ENCODE measurements around the gene VWF. TPM values are rescaled to one million over a fixed set of nuclear protein-coding genes. Genes with fewer than 3 reads are reported as not detected.

VWF gene
- total RNA-seq, 1 experiment from 2014 or later: not detected

DNA sequence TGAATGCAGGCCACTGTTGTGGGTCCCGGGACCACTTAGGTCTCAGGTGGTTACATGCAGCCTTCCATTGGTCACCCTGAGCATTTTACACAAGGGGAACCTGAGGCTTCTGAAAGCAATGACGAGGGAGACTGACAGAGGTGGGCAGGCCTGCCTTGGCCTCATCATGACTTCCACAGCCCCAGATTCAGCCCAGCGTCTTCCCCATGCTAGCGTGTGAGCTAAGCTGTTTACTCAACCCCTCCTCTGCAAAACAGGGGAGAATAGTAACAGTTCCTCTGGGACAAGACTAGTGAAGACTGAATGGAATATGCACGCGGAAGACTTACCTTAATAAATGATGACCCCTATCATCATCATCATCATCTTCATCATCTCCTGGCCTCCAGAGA lies 46.8 kb downstream of the VWF start:
- no peak for DNase-seq (ENCODE audit: low read depth)

DNA sequence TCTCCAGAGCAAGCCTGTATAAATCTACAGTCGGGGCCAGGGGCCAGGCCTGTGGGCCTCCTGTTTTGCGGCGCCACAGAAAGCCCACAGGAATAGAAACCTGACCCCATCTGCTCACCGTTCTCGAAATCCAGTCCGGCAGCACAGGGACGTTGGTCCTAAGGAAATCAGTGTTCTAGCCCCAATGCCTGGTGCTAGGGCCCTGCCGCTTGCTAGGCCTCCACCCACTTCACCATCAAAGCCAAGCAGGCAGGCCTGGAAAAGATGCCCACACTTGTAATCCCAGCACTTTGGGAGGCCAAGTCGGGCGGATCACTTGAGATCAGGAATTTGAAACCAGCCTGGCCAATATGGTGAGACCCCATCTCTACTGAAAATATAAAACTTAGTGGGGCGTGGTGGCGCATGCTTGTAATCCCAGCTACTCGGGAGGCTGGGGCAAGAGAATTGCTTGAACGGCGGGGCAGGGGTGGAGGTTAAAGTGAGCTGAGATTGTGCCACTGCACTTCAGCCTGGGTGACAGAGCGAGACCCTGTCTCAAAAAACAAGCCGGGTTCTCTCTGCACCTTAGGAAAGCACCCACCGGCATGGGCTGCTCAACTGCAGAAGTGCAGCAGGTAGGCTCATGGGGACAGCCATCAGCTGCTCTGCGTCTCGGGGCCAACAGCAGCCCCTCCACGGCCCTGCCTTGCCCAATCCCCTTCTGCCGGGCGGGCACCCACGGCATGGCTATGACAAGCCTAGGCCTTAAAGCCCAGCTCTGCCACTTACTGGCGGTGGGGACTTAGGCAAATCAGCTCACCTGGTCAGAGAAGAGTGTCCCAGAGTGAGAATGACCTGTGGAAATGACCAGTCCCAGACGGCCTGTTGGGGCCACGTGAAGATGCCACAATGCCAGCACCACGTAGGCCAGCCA lies 47.4 kb downstream of the VWF start:
- DNase-seq (ENCODE audit: low read depth): no peak

DNA sequence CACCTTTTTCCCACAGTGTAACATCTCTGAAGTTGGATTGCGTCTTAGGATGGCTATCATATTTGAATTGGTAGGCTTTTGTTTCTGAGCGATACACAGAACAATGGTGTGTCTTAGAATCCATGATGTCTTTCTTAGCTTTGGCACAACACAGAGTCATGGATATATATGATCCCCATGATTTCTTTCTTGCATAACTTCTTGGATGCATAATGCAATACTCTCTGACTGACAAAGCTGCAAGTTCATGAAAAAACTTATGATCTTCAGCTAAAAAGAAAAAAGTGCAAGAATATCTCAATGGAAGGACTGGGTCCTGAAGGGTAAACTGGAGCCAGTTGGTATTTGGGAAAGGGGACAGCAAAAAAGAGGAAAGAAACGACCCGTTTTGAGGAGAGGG lies 48.1 kb downstream of the VWF start:
- no peak for DNase-seq (ENCODE audit: low read depth)

DNA sequence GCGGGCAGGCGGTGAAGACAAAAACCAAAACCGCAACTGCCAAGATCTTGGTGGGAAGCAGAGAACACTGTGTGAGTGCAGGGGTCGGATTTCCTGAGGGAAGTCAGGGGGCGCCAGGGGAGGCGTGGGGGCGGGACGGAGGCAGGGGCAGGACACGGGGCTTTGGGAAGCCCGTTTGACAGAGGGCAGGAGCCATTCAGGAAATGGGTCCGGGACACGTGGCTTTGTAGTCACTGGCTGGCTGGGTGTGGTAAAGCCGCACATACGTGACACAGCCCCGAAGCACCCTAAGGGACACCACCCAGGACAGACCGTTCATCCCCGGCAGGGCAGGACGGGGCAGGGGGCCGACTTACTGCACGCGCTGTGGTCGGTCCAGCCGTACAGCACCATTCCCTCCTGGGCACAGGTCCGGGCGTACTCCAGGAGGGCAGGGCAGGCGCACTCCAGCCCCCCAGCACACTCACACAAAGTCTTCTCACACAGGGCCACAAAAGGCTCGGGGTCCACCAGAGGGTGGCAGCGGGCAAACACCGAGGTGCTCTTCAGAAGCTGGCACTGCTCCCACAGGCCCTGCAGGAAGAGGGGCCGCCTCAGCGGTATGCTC lies 49.4 kb downstream of the VWF start:
- peak; percentile 65 for DNase-seq (ENCODE audit: low read depth)

DNA sequence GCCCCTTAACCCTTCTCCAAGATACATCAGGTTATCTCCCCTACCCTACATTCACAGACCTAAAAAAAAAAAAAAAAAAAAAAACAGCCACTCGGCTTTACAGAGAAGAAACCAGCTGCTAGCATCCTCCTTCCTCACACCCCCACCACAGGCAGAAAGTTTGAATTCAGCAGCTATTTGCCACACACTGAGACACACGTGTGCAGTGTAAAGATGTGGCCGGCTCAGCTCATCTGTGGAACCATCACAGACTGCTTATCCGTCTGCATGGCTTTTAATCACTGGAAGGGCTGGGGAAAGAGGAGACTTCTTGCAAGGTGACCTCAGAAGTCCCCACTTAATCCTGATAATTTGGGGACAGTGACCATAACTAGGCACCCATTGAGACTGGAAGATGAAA lies 50.0 kb downstream of the VWF start:
- DNase-seq (ENCODE audit: low read depth): no peak

DNA sequence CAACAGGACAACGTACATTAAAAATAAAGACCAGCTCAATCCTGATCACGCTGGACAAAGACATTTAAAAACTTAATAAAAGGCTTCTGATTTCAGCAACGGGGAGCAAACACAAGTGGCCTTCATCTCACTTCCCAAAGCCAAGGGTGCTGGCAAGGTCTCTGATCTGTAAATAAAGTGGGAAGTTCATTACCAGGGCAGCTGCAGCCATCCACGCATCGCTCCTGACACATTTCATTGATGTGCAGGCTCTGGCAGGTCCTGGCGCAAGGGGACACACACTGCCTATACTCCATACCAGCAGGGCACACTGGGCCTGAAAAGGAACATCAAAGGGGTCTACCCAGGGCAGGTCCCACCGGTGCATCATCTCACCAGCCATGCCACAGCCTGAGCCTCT lies 51.0 kb downstream of the VWF start:
- DNase-seq (ENCODE audit: low read depth): no peak

DNA sequence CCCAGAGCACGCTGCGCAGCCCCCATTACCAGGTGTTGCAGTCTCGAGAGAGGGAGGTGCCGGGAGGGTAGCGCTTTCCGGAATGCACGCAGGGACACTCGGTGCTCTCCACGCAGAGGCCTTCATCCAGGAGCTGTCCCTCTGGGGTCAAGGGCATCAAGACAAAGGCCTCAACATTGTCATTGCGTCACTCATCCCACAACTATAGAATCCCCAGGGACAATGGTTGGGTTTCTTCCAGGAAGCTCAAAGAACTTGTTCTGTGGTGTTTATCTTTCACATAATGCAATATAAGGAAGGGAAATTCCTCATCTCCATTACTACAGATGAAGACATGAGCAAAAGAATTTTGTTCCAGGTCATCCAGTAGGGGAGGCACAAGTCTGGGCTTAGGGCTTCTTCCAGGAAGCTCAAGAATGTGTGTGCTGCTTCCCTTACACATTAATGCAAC lies 52.1 kb downstream of the VWF start:
- DNase-seq (ENCODE audit: low read depth): no peak

DNA sequence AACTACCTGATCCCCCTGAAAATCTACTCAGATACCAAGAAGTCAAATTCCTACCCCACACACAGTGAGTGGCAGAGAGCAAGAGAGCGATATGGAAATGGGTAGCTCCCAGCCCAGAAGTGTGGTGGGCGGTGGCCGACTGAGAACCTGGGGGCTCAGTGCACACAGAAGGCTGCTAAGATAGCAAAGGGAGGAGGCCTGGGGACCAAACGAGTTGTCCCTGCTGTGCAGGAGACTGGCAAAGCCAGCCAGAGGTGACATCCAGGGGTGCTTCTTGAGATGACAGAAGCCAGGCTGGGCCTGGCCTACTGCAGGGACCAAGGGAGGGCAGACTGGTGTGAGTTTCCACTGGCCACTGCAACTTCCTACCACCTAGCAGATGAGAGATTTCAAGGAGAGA lies 52.9 kb downstream of the VWF start:
- DNase-seq (ENCODE audit: low read depth): no peak

DNA sequence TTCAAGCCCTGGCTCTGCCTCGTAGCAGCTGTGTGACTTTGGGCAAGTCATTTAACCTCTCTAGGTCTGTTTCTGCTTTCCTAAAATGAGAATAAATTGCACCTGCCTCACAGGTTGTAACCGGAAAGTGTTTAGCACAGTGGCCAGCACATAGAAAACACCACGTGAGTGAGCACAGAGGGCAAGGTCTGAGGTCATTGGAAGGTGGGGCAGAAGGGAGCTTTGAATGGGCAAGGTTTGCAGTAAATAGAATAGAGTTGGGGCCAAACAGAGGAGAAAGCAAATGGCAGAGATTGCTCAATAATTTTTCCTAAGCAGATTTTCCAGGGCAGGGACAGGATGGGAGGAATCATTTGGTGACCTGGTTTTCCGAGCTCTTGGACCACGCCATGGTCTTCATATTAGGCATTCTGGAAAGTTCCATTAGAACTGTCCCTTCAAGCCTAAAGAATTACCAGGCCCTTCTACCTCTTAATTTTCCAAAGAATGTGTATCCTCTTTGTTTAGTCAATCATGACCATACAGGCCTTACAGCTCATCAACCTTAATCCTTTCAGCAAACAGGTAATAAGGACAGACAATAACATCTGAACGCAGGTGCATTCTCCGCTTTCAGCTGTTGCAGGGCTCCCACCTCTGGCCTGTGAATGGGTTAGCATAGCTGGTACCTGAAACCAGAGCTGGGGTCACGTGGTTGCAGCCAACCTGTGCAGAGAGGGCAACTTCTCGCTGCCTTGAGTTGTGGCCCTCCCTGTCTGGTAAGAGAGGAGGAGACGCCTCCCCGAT lies 53.8 kb downstream of the VWF start:
- DNase-seq (ENCODE audit: low read depth): no peak

DNA sequence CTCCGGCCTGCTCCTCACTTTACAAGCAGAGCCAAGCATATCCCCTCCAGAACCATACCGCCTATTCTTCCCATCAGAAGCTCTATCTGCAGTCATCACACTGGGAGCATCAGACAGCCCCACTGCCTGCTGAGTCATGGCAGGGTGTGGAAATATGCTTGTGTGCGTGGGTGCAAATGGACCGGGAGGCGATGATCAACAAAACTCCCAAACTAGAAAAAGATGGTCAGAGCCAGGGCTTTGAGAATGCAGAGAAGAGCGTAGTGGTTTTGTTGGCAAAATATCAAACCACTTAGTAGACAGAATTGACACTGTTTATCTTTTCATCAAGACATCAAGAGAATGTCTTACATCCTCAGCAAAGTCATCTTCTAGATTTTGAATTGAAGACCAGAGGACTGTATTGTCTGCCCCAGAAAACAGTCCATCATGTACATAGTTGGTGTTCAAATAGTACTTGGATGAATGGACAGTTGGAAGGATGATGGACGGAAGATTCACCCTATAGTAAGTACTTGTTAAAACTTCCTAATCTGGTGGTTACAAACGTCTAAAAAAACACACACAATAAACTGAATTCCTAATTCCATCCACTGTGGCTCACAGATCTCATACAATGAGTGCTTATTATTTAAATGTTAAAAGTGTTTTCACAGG lies 54.9 kb downstream of the VWF start:
- DNase-seq (ENCODE audit: low read depth): peak; percentile 72

DNA sequence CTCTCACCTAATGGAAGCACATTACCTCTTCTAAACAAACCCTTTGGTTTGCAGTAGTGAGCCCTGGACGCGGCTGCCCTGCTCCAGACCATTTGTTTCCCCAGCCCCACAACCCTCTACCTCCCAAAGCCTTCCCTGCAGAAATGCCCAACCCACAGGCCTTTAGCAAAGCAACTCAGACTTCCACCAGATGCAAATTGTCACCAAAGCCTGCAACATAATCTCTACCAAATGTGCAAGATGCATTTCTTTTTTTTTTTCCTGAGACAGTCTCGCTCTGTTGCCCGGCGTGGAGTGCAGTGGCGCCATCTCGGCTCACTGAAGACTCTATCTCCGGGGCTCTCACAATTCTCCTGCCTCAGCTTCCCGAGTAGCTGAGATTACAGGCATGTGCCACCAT lies 56.2 kb downstream of the VWF start:
- DNase-seq (ENCODE audit: low read depth): no peak

DNA sequence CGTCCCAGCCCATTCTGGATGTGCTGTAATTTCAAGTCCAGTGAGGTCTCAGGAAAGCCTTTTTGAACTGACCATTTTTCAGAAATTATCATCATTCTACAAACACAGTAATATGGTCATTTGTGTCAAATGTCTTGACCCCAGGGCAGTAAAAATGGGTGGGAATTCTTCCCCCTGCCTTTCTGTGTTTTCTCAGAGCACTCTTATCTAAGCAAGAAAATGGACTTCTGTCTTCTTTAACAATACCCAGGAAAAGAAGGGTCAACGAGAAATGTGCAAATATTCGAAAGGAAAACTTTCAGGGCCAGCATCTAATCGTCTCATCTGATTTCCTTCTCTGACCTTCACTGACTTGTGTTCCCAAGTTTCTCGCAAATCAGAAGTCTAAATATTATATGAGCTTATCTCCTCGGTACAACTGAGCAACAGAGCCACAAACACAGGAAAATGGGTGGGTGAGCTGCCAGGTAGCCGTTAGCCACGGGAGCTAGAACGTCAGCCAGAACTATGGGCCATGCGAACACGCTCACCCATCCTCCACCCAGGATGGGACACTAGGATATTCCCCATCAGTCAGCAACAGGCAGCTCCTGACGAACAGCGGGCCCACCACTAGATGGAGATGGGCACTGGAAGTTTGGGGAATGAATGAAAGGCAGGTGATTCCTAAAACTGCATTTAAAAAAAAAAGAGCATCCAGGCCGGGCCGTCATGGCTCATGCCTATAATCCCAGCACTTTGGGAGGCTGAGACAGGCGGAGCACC lies 57.1 kb downstream of the VWF start:
- DNase-seq (ENCODE audit: low read depth): peak; percentile 49

DNA sequence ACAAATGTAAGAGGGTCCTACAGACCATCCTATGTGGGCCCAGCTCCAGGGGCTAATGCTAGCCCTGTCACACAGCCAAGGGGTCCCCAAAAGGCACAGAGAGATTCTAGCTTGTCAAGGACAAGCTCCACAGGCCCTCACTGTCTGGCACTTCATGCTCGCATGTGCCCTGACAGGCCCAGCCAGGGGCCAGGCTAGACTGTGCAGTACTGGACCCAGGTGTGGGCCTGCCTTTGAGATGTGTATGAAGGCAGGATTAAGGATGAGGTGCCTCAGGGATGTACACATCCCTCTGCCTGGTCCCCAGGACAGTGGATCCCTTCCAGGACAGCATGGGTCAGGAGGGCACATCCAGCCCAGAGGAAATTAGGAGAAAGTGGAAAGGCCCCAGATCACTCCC lies 57.8 kb downstream of the VWF start:
- no peak for DNase-seq (ENCODE audit: low read depth)

DNA sequence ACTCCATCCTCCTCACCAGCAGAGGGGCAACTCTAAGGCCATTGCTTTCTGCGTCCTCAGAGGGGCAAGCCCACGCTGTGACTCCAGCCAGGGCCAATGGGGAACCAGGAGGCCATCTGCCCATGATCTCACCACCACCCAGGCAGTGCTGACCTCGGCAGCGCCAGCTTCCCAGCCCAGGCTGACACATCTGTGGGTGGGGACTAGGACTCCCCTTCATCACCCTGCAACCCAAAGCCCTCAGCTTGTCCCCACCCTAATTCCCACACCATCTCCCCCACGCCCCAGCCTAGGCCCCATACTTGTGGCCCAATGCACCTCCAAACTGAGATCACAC lies 58.6 kb downstream of the VWF start:
- DNase-seq (ENCODE audit: low read depth): peak; percentile 50

DNA sequence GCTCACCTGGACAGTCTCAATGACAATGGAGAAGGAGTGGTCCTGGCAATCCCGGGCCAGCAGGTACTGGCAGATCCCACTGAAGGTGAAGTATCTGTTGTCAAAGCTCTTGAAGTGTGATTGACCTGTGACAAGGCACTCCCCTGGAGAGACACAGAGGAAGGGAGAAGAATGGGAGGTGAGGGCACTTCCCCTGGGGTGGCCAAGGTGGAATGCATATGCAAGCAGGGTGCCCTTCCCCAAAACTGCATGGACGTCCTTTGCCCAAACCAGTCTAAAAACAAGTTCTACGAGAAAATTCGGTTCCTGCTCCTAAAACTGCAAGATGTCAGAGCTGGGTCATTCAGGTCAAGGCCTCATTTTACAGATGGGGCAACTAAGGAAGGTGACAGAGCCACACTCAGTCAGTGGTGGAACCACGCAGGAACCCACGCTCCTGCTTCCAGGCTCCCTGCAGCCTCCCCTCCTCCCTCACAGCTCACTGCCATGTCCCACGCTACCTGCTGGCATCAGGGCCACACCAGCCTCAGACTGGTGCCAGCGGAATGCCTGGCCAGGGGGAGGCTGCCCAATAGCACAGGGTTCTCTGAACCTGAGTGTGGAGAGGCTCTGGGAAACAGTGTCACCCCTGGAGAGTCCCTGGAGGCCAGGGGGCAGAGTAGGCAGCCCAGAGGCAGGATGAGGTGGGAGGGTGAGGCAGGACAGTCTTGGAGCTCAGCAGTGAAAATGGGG lies 59.2 kb downstream of the VWF start:
- DNase-seq (ENCODE audit: low read depth): no peak

DNA sequence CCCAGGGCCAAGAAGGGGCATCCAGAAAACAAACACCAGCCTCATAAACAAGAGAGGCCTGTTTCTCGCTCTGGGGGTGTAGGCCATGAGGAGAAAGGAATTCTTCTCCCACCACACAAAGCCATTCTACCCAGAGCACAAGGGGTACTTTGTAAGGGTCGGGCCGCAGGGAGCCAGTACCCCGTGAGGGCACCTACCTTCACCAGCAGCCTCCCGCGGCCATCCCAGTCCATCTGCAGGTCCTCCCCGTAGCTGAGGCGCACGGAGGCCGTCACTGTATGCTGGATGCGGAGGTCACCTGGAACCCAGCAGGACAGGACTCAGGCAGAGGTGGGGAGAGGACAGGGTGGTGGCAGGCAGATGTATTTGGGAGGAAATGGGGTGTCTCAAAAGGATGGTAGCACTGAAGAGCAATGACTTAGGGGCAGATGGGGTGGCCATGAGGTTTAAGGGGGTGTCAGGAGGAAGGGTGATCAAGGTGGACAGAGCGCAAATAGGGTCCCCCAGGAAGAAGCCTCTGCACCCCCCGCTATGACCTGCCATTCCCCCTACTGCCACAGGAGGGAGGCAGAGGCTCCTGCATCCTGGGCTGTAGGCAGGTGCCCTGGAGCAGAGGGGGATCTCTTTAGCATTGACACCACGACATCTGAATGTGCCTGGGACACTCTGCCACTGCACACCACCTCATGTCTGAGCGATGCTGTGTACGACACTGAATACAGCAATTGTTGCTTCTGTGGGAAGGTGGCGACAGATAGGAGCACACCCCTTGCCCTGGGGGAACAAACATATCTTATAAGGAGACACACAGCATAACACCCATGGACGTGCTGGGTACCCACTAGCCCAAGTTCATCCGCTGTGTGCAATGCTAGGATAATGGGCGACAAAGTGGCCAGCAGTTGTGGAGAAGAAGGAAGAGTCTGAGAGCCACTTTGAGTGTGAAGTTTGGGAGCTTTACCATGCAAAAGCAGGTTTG lies 61.4 kb downstream of the VWF start:
- DNase-seq (ENCODE audit: low read depth): peak; percentile 64

DNA sequence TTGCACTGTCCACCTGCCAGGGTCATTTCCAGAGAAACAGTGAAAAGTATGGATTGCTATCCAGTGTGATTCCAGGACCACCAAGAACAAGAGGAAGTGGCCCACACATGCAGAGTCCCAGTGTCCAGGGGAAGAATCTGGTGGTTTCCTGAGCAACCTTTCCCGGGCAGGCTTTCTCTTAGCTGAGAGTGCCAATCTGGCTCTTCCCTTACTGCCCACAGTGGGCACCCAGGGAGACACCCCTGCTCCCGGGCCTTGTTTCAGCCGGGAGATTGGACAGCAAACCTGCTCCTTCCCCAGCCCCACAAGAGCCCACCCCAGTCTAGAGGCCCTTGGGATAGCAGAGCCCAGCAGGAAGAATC lies 62.1 kb downstream of the VWF start:
- no peak for DNase-seq (ENCODE audit: low read depth)

DNA sequence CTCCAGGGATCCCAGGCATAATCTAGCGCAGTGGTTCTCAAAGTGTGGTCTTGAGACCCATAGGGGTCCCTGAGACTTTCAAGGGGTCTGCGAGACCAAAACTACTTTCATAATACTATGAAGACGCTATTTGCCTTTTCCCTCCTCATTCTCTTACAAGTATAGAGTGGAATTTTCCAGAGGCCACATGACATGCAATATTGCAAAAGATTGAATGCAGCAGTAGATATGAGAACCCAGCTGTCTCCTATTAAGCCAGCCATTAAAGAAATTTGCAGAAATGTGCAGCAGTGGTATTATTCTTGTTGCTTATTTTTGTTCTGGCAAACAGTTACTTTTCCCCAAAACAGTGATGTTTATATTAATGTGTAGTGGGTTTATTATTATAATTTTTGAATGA lies 62.8 kb downstream of the VWF start:
- no peak for DNase-seq (ENCODE audit: low read depth)

DNA sequence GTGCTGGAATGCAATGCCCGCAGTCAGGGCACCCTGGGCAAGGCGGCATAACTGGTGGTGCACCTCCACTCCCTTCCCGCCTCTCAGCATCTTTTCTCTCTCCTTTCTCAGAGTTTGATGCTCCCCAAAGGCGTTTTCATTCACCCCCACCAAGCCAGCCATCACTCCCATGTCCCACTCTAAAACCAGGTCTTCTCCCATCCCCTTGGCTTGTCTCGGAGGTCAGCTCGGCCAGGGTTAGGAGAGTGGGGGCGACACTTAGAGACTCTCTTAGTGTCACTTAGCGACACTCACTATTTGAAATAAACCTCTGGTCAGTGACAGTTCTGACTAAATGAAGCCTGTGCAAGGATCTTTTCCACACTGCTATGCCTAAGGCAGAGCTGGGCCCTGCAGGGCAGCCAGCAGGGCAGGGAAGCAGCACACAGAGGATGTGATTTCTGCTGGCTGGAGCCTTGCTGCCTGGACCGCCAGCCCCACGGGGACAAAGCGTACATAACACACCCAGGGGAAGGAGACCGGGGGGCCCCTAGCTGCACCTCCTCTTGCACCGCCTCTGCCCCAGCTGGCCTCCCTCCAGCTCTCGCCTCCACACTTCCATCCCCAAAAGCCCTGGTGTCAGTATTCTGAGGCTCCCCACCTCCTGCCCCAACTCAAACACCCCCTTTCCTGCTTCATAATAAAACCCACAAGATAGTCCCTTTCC lies 64.5 kb downstream of the VWF start:
- no peak for DNase-seq (ENCODE audit: low read depth)
